Ishikawa (cell line): ENCODE measurements around the gene ESPL1.
A peak's percentile ranks its signal among the peaks of the same experiment; 100 is the strongest.

Source experiments
- CEBPB ChIP-seq: IDR thresholded peaks from 2 replicates; pipeline ENCODE4 v1.6.1; 2012
- CREB1 ChIP-seq: IDR thresholded peaks from 2 replicates; pipeline ENCODE4 v1.6.1; 2012; ENCODE audit warnings: low read depth
- EGR1 ChIP-seq: IDR thresholded peaks from 2 replicates; pipeline ENCODE4 v1.6.1; 2012
- EP300 ChIP-seq: IDR thresholded peaks from 2 replicates; pipeline ENCODE4 v1.6.1; 2012; ENCODE audit warnings: borderline replicate concordance
- FOXM1 ChIP-seq: IDR thresholded peaks from 2 replicates; pipeline ENCODE4 v1.6.1; 2012; ENCODE audit warnings: low read depth, borderline replicate concordance
- MAX ChIP-seq: IDR thresholded peaks from 2 replicates; pipeline ENCODE4 v1.6.1; 2012
- NFIC ChIP-seq: IDR thresholded peaks from 2 replicates; pipeline ENCODE4 v1.6.1; 2012
- RAD21 ChIP-seq: IDR thresholded peaks from 2 replicates; pipeline ENCODE4 v1.6.1; 2012; ENCODE audit warnings: low read depth
- TAF1 ChIP-seq: IDR thresholded peaks from 2 replicates; pipeline ENCODE4 v1.6.1; 2012; ENCODE audit warnings: low read depth, mild to moderate bottlenecking
- TCF12 ChIP-seq: IDR thresholded peaks from 2 replicates; pipeline ENCODE4 v1.6.1; 2012; ENCODE audit warnings: low read depth
- TEAD4 ChIP-seq: IDR thresholded peaks from 2 replicates; pipeline ENCODE4 v1.6.1; 2012
- USF1 ChIP-seq: IDR thresholded peaks from 2 replicates; pipeline ENCODE4 v1.6.1; 2012
- YY1 ChIP-seq: IDR thresholded peaks from 2 replicates; pipeline ENCODE4 v1.6.1; 2012; ENCODE audit warnings: low read depth
- ZBTB7A ChIP-seq: IDR thresholded peaks from 2 replicates; pipeline ENCODE4 v1.6.1; 2012; ENCODE audit warnings: low read depth
- TF ChIP-seq, protein P1 (sequence below): IDR thresholded peaks from 2 replicates; pipeline ENCODE4 v1.6.1; 2012; ENCODE audit warnings: low read depth, mild to moderate bottlenecking

The ESPL1 gene

DNA sequence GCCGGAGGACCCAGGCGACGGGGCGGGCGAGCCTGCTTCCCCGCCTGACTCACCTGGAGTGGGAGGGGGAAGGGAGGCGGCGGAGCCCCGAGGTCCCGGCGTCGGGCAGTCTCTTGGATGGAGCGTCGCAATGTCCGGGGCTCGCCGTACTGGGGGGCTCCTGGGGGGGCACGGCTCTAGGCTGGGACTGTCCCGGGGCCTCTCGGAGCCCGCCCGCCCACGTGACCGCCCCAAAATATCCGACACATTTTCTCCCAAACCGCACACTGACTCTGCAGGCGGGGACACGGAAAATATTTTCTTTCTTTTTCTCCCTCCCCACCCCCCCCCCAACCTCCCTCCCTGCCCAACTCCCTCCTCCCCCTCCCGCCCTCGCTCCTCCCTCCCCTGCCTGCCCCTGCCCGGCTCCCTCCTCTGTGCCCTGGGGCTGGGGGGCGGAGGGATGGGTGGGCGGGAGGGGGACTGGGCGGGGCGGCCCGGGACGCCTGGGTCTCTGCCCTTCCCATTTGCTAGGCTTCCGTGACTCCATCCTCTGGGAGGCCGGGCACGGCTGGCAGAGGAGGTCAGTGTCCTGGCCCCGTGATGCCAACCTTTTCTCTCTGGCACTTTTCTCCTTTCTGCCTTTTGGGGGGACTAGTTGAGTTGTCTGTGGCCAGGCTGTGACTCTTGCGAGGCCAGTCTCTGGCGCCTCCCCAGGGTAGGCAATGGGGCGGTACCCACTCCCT is 36.0 kb upstream of the ESPL1 start, which contains the start of gene RARG:
RARG (minus strand) TSS at position 289 of the 725 bp plus-strand sequence. CDS start 4,664 bp downstream, outside the sequence.
- TF ChIP-seq EP300 (no peak), ZBTB7A (peak; percentile 95), YY1 (no peak), TCF12 (peak; percentile 55), CEBPB (no peak), TEAD4 (no peak), USF1 (peak; percentile 88), FOXM1 (no peak), NFIC (0 out of 2 replicates have a peak, but pooled peaks have one; percentile 18), MAX (peak; percentile 52), TAF1 (0 out of 2 replicates have a peak, but pooled peaks have one; percentile 2), RAD21 (no peak), CREB1 (no peak), EGR1 (peak; percentile 32; the same call in 1 of the 2 replicates)
- TF ChIP-seq, protein P1, sequence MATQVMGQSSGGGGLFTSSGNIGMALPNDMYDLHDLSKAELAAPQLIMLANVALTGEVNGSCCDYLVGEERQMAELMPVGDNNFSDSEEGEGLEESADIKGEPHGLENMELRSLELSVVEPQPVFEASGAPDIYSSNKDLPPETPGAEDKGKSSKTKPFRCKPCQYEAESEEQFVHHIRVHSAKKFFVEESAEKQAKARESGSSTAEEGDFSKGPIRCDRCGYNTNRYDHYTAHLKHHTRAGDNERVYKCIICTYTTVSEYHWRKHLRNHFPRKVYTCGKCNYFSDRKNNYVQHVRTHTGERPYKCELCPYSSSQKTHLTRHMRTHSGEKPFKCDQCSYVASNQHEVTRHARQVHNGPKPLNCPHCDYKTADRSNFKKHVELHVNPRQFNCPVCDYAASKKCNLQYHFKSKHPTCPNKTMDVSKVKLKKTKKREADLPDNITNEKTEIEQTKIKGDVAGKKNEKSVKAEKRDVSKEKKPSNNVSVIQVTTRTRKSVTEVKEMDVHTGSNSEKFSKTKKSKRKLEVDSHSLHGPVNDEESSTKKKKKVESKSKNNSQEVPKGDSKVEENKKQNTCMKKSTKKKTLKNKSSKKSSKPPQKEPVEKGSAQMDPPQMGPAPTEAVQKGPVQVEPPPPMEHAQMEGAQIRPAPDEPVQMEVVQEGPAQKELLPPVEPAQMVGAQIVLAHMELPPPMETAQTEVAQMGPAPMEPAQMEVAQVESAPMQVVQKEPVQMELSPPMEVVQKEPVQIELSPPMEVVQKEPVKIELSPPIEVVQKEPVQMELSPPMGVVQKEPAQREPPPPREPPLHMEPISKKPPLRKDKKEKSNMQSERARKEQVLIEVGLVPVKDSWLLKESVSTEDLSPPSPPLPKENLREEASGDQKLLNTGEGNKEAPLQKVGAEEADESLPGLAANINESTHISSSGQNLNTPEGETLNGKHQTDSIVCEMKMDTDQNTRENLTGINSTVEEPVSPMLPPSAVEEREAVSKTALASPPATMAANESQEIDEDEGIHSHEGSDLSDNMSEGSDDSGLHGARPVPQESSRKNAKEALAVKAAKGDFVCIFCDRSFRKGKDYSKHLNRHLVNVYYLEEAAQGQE, result no peak

- TF ChIP-seq USF1, result no peak
Measured at GRCh38 chr12:53232646-53233461, 35.2 kb upstream of the ESPL1 start.

DNA sequence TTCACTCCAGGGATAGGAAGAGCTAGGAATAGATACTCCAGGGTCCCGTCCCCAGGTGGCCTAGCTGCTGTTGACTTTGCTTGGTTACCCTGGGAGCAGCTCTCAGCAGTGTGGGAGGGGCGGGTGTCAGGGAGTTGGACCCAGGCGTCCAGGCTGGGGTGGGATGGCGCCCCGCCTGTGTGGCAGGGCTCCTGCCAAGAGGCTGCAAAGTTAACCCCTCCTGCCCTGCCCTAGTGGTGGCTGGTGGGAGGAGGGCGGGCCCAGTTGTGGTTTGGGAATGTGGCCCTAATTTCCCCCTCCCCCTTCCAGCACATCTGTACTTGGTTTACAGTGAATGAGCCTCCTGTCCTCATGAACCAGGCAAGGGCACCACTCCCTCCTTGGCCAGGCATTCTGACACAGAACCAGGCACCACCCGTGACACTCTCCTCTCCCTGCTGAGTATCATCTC is 34.4 kb upstream of the ESPL1 start:
- TF ChIP-seq TAF1 (no peak), CEBPB (no peak), YY1 (no peak), USF1 (no peak), EP300 (no peak)
- TF ChIP-seq, protein P1, result no peak

- TF ChIP-seq YY1 (no peak), RAD21 (no peak), MAX (no peak), USF1 (no peak), EP300 (no peak), FOXM1 (no peak), TAF1 (no peak), TCF12 (no peak), CREB1 (no peak)
Measured at GRCh38 chr12:53234271-53234914, 33.7 kb upstream of the ESPL1 start.

DNA sequence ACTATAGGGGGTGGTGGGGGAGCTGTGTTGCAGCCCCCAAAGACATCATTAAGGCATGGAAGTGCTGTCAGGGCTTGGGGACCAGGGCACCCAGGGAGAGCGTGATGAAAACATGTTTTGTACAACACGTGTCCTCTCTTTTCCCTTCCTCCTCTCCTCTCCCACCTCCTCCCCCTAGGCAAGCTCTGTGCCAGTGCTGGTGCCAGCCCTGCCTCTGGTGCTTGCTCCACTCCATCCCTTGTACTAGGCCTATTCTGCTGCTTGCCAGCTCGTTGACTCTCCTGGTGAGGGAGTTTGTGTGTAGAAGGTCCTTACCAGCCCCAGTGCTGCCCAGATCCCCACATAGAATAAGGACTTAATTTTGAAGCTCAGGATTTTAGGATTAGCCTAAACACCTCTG is 32.9 kb upstream of the ESPL1 start:
- TF ChIP-seq CREB1 (no peak), MAX (no peak), YY1 (no peak), RAD21 (no peak), NFIC (no peak), TCF12 (no peak), EGR1 (no peak), USF1 (no peak), FOXM1 (no peak), TAF1 (no peak), TEAD4 (no peak), ZBTB7A (no peak), EP300 (no peak), CEBPB (no peak)
- TF ChIP-seq, protein P1, result no peak
